GM18909 (cell line): Measurements from ENCODE around the gene TADA1.

ENCODE experiments used
- ATAC-seq: cut with Tn5 transposase; IDR thresholded peaks from one replicate; pipeline ENCODE4 v1.9.1; 2021; ENCODE audit warnings: mild to moderate bottlenecking; ENCODE audit not compliant: unreplicated experiment, poor library complexity

TADA1 gene

GRCh38 chr1:166875734-166876539 lies at the start of gene TADA1:
TADA1 (minus strand) TSS chr1:166876264; CDS start chr1:166876233, 31 bp downstream.
- peak; percentile 90 for ATAC-seq

- peak; percentile 81 for ATAC-seq
Observed at GRCh38 chr1:166924823-166925541, 48.9 kb upstream of the TADA1 start.

- ATAC-seq: peak; percentile 40
Observed at GRCh38 chr1:166920561-166921475, 44.8 kb upstream of the TADA1 start.

- ATAC-seq: no peak
Observed at GRCh38 chr1:166918956-166919316, 42.9 kb upstream of the TADA1 start.

- ATAC-seq: no peak
Observed at GRCh38 chr1:166918088-166918955, 42.3 kb upstream of the TADA1 start.

- no peak for ATAC-seq
Observed at GRCh38 chr1:166915941-166916340, 39.9 kb upstream of the TADA1 start.

- ATAC-seq: no peak
Observed at GRCh38 chr1:166915042-166915441, 39.0 kb upstream of the TADA1 start.

- ATAC-seq: no peak
Observed at GRCh38 chr1:166914111-166914510, 38.0 kb upstream of the TADA1 start.

GRCh38 chr1:166911624-166912023 lies 35.6 kb upstream of the TADA1 start:
- ATAC-seq: no peak

GRCh38 chr1:166910396-166910994 lies 34.4 kb upstream of the TADA1 start:
- ATAC-seq: peak; percentile 94

- no peak for ATAC-seq
Observed at GRCh38 chr1:166908942-166909341, 32.9 kb upstream of the TADA1 start.

- peak; percentile 57 for ATAC-seq
Observed at GRCh38 chr1:166907763-166908162, 31.7 kb upstream of the TADA1 start.

GRCh38 chr1:166907051-166907450 lies 31.0 kb upstream of the TADA1 start:
- ATAC-seq: no peak

- ATAC-seq: no peak
Observed at GRCh38 chr1:166906647-166907046, 30.6 kb upstream of the TADA1 start.

- no peak for ATAC-seq
Observed at GRCh38 chr1:166905900-166906299, 29.8 kb upstream of the TADA1 start.

GRCh38 chr1:166905136-166905535 lies 29.1 kb upstream of the TADA1 start:
- ATAC-seq: no peak

- ATAC-seq: peak; percentile 37
Observed at GRCh38 chr1:166903232-166903631, 27.2 kb upstream of the TADA1 start.

GRCh38 chr1:166902279-166902678 lies 26.2 kb upstream of the TADA1 start:
- no peak for ATAC-seq

GRCh38 chr1:166900987-166901386 lies 24.9 kb upstream of the TADA1 start:
- no peak for ATAC-seq
